ENCODE measurements around the gene SLC25A18.

SLC25A18 gene

DNA sequence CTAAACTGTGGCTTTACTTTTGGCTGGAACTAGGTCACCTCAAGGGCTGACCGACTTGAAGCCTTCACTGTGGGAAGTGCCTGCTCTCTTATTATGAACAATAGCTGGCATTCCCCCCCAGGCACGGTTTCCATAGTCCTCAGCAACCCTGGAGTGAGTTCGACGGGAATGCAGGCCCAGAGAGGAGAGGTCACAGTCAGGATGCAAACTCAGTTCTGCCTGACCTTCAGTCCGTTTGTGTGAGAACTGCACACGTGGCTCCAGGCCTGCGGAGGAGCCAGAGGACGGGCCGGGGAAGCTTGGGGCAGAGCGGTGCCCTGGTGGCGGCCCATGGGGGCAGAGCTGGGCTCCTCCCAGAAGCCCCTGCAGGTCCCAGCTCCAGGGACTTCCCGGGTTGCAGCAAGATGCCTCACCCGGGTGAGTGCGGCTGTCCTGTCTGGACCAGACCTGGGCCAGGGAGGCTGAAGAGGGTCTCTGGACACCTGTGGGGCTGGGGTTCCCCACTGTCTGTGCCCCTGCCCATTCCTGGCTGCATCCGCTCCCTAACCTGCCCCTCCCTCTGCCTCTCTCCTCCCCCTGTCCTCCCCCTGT lies 17.2 kb downstream of the SLC25A18 start:
- H3K9me3 ChIP-seq (ENCODE audit: control insufficient read depth, insufficient read depth, low read length) = no peaks in the 10 kb centered on the region
- no peak overlapping the region for H3K9ac ChIP-seq (ENCODE audit: low read depth, low read length)
- no peaks in the 10 kb centered on the region for H3K36me3 ChIP-seq (ENCODE audit: insufficient read depth, low read length)
- H3K4me1 ChIP-seq (ENCODE audit: insufficient read depth, low read length) = peaks cover 14% of the 10 kb centered on the region

DNA sequence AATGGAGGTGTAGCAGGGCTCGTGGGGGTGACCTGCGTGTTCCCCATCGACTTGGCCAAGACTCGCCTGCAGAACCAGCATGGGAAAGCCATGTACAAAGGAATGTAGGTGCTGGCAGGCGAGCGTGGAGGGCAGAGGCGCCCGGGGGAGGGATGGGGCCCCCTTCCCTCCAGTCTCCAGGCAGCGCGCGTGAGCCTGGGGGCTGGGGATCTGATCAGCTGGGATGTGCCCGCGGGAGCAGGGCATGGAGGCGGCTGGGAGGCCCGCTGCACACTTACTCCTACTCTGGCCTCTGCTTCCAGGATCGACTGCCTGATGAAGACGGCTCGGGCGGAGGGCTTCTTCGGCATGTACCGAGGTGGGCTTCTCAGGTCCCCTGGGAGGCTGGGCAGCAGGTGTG lies 17.8 kb downstream of the SLC25A18 start:
- Histone ChIP-seq H3K9me3 (ENCODE audit: control insufficient read depth, insufficient read depth, low read length) (no peaks in the 10 kb centered on the region), H3K9ac (ENCODE audit: low read depth, low read length) (no peak overlapping the region), H3K4me1 (ENCODE audit: insufficient read depth, low read length) (peaks cover 9% of the 10 kb centered on the region), H3K36me3 (ENCODE audit: insufficient read depth, low read length) (no peaks in the 10 kb centered on the region)

DNA sequence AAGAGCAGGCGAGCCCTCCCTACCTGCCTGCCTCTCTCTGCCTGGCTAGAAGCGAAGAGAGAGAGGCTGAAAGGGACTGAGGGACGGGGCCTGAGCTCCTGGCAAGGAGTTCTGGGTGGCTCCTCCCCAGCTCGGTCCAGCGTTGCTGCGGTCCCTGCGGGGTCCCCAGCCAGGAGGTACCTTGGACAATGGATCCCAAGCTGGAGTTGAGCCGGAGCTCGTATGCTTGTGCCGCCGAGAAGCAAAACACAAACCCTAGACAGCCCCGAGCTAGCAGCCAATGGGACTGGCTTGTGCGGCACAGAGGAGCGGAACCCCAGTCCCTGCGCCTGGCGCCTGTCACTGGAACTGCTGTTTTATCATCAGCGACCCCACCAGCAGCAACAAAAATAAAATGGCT lies 18.3 kb downstream of the SLC25A18 start:
- no peak overlapping the region for H3K9ac ChIP-seq (ENCODE audit: low read depth, low read length)
- no peaks in the 10 kb centered on the region for H3K9me3 ChIP-seq (ENCODE audit: control insufficient read depth, insufficient read depth, low read length)
- no peaks in the 10 kb centered on the region for H3K36me3 ChIP-seq (ENCODE audit: insufficient read depth, low read length)
- peaks cover 5% of the 10 kb centered on the region for H3K4me1 ChIP-seq (ENCODE audit: insufficient read depth, low read length)

DNA sequence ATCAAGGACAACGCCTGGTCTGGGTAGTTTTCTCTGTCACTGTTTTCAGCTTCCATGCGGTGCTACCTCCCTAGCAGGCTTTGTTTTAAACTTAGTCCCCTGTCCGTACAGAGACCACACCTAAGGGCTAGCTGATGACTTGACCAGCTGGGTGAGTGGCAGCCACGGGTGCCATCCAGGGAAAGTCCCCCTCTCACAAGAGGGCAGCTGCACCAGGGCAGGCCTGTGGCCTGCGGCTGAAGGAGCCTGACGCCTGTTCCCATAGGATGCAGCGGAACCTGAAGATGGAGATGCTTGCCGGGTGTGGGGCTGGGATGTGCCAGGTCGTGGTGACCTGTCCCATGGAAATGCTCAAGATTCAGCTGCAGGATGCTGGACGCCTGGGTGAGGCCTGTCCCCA lies 19.9 kb downstream of the SLC25A18 start:
- Histone ChIP-seq H3K4me1 (ENCODE audit: insufficient read depth, low read length) (0 out of 2 replicates have a peak, but pooled peaks cover 3% of the 10 kb centered on the region), H3K9ac (ENCODE audit: low read depth, low read length) (no peak overlapping the region), H3K9me3 (ENCODE audit: control insufficient read depth, insufficient read depth, low read length) (no peaks in the 10 kb centered on the region), H3K36me3 (ENCODE audit: insufficient read depth, low read length) (no peaks in the 10 kb centered on the region)

DNA sequence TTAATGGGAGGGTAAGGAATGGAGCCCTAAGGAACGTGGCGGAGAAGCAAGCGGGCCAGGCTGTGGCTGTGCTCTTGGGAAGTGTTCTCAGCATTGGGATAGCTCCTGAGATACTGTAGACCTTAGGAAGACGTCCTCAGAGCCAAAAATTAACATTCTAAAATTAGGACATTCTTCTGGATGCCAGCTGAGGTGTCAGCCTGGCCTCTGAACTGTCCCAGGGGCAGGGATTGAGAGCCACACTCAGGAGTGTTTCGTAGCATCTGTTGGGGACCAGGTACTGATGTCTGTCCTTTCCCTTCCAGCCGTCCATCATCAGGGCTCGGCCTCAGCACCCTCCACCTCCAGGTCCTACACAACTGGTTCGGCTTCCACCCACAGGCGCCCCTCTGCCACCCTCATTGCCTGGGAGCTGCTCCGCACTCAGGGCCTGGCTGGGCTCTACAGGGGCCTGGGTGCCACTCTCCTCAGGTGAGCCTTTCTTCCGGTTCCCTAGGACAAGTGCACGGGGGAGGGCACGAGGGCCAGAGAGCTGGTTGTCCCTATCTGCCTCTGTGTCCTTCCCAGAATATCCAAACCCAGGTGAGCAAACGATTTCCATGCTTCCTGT lies 23.6 kb downstream of the SLC25A18 start:
- Histone ChIP-seq H3K4me1 (ENCODE audit: insufficient read depth, low read length) (no peaks in the 10 kb centered on the region), H3K9me3 (ENCODE audit: control insufficient read depth, insufficient read depth, low read length) (no peaks in the 10 kb centered on the region), H3K36me3 (ENCODE audit: insufficient read depth, low read length) (peaks cover 9% of the 10 kb centered on the region), H3K9ac (ENCODE audit: low read depth, low read length) (no peak overlapping the region)

DNA sequence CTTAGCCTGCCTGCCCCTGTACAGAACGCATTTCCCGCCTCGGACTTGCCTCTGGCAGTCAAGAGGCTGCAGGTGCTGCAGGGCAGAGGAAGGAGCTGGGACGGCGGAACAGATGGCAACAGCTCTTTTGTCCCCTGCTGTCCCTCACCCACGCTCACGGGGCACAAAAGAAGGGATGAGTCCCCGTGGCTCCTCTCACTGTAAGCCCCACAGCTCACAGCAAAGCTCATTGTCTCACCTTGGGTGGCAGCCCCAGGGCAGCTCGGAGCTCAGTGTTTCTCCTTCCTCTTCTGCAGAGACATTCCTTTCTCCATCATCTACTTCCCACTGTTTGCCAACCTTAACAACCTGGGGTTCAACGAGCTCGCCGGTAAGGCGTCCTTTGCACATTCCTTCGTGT lies 24.3 kb downstream of the SLC25A18 start:
- Histone ChIP-seq H3K9me3 (ENCODE audit: control insufficient read depth, insufficient read depth, low read length) (no peaks in the 10 kb centered on the region), H3K4me1 (ENCODE audit: insufficient read depth, low read length) (no peaks in the 10 kb centered on the region), H3K9ac (ENCODE audit: low read depth, low read length) (no peak overlapping the region), H3K36me3 (ENCODE audit: insufficient read depth, low read length) (peaks cover 13% of the 10 kb centered on the region)

DNA sequence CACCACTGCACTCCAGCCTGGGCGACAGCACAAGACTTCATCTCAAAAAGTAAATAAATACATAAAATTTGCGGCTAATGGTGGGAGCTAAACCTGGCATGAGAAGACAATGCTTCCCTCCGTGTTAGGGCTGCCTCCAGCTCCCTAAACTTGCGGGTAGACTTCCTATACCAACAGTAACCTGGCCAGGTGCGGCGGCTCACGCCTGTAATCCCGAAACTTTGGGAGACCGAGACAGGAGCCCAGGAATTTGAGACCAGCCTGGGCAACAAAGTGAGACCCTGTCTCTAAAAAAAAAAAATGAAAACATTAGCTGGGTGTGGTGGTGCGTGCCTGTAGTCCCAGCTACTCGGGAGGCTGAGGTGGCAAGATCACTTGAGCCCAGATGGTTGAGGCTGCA lies 25.3 kb downstream of the SLC25A18 start:
- H3K9me3 ChIP-seq (ENCODE audit: control insufficient read depth, insufficient read depth, low read length) = no peaks in the 10 kb centered on the region
- no peaks in the 10 kb centered on the region for H3K4me1 ChIP-seq (ENCODE audit: insufficient read depth, low read length)
- H3K36me3 ChIP-seq (ENCODE audit: insufficient read depth, low read length) = peaks cover 18% of the 10 kb centered on the region
- no peak overlapping the region for H3K9ac ChIP-seq (ENCODE audit: low read depth, low read length)

DNA sequence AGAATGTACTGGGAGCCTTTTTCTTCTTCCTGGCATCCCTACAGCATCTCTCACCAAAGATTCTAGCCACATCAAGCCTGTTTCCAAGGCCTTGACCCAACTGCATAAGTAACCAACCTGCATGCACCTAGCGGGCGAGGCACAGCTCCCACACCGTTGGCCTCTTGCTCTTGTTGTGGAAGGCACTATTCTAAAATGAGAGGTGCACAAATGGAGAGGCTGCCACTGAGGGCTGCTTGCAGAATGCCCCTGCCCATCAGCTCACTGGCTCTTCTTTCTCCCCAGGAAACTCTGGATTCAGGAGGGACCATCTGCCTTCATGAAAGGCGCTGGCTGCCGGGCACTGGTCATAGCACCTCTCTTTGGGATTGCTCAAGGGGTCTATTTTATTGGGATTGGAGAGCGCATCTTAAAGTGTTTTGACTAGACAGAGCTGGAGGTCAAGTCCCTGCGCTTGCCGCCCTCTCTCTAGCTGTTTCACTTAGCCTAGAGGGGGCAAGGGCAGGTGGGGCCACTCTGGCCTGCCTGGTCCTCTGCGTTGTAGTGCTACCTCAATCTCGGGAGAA lies 26.6 kb downstream of the SLC25A18 start:
- Histone ChIP-seq H3K9me3 (ENCODE audit: control insufficient read depth, insufficient read depth, low read length) (no peaks in the 10 kb centered on the region), H3K36me3 (ENCODE audit: insufficient read depth, low read length) (peaks cover 18% of the 10 kb centered on the region), H3K4me1 (ENCODE audit: insufficient read depth, low read length) (no peaks in the 10 kb centered on the region), H3K9ac (ENCODE audit: low read depth, low read length) (no peak overlapping the region)

DNA sequence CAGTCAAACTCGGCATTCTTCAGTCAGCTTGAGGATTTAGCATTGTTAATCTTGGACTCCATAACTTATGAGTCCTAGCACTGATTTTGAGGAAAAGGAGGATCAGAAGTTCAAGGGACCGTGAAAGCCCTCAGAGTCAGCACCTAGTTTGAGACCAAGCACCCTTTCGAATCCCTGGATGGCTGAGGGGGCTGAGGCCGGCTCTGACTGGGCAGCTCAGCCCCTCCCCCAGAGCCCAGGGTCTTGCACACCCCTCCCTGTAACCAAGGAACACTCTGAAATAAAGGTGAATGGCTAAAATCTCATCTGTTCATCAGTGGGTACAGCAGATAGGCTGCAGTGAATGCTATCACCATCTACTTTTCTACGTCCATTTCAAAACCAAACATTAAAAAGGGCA lies 27.3 kb downstream of the SLC25A18 start:
- H3K9me3 ChIP-seq (ENCODE audit: control insufficient read depth, insufficient read depth, low read length) = no peaks in the 10 kb centered on the region
- no peaks in the 10 kb centered on the region for H3K4me1 ChIP-seq (ENCODE audit: insufficient read depth, low read length)
- H3K36me3 ChIP-seq (ENCODE audit: insufficient read depth, low read length) = peaks cover 24% of the 10 kb centered on the region
- no peak overlapping the region for H3K9ac ChIP-seq (ENCODE audit: low read depth, low read length)

DNA sequence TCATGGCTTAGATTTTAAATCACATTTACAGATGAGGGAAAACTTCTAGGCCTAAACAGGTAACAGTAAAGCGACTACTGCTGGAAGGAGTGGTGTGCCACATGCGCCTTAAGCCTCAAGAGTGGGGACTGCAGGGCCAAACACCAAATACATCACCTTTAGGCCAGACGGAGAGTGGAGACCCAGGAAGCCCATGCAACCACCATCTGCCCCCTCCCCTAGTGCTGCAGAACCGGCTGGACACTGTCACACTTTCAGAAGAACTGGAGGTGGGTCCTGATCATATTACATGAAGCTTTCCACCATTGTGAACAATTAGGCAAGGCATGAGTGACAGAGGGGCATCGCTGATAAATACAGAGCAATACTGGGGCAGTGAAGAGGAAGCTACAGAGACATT lies 28.9 kb downstream of the SLC25A18 start:
- H3K4me1 ChIP-seq (ENCODE audit: insufficient read depth, low read length) = no peaks in the 10 kb centered on the region
- peaks cover 31% of the 10 kb centered on the region for H3K36me3 ChIP-seq (ENCODE audit: insufficient read depth, low read length)
- no peaks in the 10 kb centered on the region for H3K9me3 ChIP-seq (ENCODE audit: control insufficient read depth, insufficient read depth, low read length)
- no peak overlapping the region for H3K9ac ChIP-seq (ENCODE audit: low read depth, low read length)

DNA sequence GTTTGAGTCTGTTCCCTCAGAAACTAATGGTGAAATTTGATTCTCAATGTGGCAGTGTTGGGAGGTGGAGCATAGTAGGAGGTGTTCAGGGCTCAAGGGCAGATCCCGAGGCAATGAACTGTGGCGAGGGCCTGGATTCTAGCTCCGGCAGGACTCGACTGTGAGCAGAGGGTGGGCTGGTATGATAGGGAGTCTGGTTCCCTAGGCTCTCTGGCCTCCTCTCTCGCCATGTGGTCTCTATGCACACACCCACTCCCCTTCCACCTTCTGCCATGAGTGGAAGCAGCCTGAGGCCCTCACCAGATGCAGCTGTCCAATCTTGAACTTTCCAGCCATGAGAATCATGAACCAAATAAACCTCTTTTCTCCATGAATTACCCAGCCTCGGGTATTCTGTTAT lies 32.9 kb downstream of the SLC25A18 start:
- peaks cover 44% of the 10 kb centered on the region for H3K36me3 ChIP-seq (ENCODE audit: insufficient read depth, low read length)
- H3K9ac ChIP-seq (ENCODE audit: low read depth, low read length) = no peak overlapping the region
- no peaks in the 10 kb centered on the region for H3K9me3 ChIP-seq (ENCODE audit: control insufficient read depth, insufficient read depth, low read length)
- H3K4me1 ChIP-seq (ENCODE audit: insufficient read depth, low read length) = no peaks in the 10 kb centered on the region

DNA sequence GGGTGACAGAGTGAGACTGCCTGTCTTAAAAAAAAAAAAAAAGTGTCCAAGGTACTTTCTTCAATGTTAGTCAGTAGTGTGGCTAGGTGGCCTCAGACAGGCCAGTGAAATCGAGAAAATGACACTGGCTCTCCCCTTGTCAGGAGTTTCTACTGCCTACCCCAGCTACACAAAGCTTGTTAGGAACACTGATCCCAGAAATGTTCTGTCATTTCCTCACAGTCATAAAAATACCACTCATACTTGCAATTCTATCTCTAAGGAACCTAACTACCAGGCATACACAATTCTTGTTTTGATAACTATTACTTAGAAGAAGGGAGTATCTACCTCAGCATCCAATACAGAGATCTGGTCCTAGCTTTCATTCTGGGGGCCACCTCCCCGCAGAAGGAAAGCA lies 33.9 kb downstream of the SLC25A18 start:
- peaks cover 40% of the 10 kb centered on the region for H3K36me3 ChIP-seq (ENCODE audit: insufficient read depth, low read length)
- no peak overlapping the region for H3K9ac ChIP-seq (ENCODE audit: low read depth, low read length)
- no peaks in the 10 kb centered on the region for H3K9me3 ChIP-seq (ENCODE audit: control insufficient read depth, insufficient read depth, low read length)
- no peaks in the 10 kb centered on the region for H3K4me1 ChIP-seq (ENCODE audit: insufficient read depth, low read length)

DNA sequence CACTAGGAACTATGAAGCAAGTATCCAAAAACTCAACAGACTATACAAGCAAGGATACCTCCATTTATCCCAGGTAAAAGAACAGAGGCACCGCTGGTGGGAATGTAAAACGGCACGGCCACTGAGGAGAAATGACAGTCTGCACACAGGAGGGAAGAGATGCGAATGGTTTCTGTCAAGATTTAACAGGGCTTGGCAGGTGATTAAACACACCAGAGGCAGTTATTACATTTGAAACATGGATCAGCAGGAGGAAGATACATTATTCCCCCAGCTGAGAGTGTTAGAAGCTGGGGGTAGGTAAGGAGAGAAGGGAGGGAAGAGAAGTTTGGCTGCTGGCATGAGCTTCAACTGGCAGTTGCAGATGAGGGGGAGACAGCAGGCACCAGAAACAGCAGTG lies 35.0 kb downstream of the SLC25A18 start:
- Histone ChIP-seq H3K36me3 (ENCODE audit: insufficient read depth, low read length) (peaks cover 34% of the 10 kb centered on the region), H3K9me3 (ENCODE audit: control insufficient read depth, insufficient read depth, low read length) (no peaks in the 10 kb centered on the region)

DNA sequence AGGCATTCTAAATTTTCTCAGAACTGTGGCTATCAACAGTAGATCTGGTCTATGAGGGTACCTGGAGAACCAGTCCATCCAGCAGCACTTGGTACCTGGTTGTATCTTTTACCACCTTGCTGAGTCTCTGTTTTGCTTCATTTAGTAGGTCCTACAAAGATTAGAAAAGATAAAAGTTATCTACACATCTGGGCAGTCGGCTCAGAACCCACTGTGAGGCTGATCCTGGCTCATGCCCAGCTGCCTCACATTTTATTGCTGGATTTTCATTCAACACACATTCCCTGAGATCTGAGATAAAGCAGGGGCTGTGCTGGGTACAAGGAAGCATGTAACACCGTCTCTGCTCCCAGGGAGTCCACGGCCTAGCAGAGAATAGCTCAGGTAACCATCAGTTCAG lies 37.7 kb downstream of the SLC25A18 start:
- Histone ChIP-seq H3K9ac (ENCODE audit: low read depth, low read length) (no peak overlapping the region), H3K36me3 (ENCODE audit: insufficient read depth, low read length) (peaks cover 28% of the 10 kb centered on the region), H3K4me1 (ENCODE audit: insufficient read depth, low read length) (no peaks in the 10 kb centered on the region), H3K9me3 (ENCODE audit: control insufficient read depth, insufficient read depth, low read length) (no peaks in the 10 kb centered on the region)

More for the DNA sequence above, 35.0 kb downstream of the SLC25A18 start:
- no peak overlapping the region for H3K9ac ChIP-seq (ENCODE audit: low read depth, low read length)
- no peaks in the 10 kb centered on the region for H3K4me1 ChIP-seq (ENCODE audit: insufficient read depth, low read length)

DNA sequence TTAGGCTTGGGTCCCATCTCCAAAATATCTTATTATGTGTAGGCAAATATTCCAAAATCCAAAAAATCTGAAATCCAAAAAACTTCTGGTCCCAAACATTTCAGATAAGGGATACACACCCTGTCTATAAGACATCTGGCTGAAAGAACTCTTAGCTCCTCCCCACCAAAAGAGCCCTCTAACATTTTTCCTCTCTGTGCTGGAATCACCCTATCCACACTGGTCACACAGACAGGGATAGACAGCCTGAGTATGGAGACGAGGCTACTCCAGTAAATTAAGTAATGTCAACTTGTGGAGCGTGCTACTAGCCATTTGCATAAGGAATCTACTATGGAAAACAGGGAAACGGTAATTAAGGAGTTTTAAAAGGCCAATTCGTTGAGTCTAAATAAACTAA lies 40.4 kb downstream of the SLC25A18 start:
- Histone ChIP-seq H3K4me1 (ENCODE audit: insufficient read depth, low read length) (no peaks in the 10 kb centered on the region), H3K36me3 (ENCODE audit: insufficient read depth, low read length) (peaks cover 16% of the 10 kb centered on the region), H3K9ac (ENCODE audit: low read depth, low read length) (no peak overlapping the region), H3K9me3 (ENCODE audit: control insufficient read depth, insufficient read depth, low read length) (no peaks in the 10 kb centered on the region)

Measured in ES-I3 (cell line).